Neutrophil (primary cell): Measurements from ENCODE around the gene MTREX.

Experiments
- H3K27ac ChIP-seq: fragments of 200-600 bp; sonication (generic); 2 replicates; pipeline ENCODE4 v1.5.1; 2016; ENCODE audit warnings: mild to moderate bottlenecking, moderate library complexity
- H3K27me3 ChIP-seq: fragments of 200-600 bp; sonication (generic); 2 replicates; pipeline ENCODE4 v1.6.0; 2016; ENCODE audit warnings: mild to moderate bottlenecking
- H3K36me3 ChIP-seq: fragments of 200-600 bp; sonication (generic); 2 replicates; pipeline ENCODE4 v1.5.1; 2017
- H3K4me1 ChIP-seq, 2 experiments: fragments of 200-600 bp in 1 of 2; sonication (generic) in 1 of 2; 1 replicate in 1 of 2; 2 replicates in 1 of 2; pipeline versions ENCODE4 v1.5.1 to v1.6.1; 2013 to 2016; ENCODE audit warnings: low read depth in 1 of 2, low read length in 1 of 2, mild to moderate bottlenecking in 1 of 2, moderate library complexity in 1 of 2; ENCODE audit not compliant: control insufficient read depth in 1 of 2, insufficient read depth in 1 of 2
- H3K4me3 ChIP-seq, 2 experiments: fragments of 200-600 bp in 1 of 2; sonication (generic) in 1 of 2; 1 replicate in 1 of 2; 2 replicates in 1 of 2; pipeline ENCODE4 v1.5.1; 2013 to 2016; ENCODE audit warnings: low read depth in 1 of 2, low read length in 1 of 2, mild to moderate bottlenecking in 1 of 2, moderate library complexity in 1 of 2
- H3K9me3 ChIP-seq: fragments of 200-600 bp; sonication (generic); 2 replicates; pipeline ENCODE4 v1.5.1; 2016
- TF ChIP-seq, protein P1 (sequence below): fragments of 200-600 bp; sonication (generic); IDR thresholded peaks from 2 replicates; pipeline ENCODE4 v1.5.1; 2016; ENCODE audit warnings: antibody characterized with exemption

Gene MTREX

DNA sequence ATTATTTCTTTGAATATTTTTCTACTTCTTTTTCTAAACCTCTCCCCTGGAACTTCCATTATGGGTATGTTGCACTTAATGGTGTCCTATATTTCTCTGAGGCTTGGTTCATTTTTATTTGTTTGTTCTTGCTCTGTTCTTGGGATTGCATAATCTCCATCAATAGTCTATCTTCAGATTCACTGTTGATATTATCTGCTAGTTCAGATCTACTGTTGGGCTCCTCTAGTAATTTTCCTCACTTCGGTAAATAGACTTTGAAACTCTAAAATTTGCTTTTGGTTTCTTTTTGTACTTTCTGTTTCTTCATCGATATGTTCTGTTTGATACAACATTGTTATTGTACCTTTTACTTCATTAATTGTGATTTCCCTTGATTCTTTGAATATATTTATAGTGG lies 76.3 kb downstream of the MTREX start:
- Histone ChIP-seq H3K27ac (no peak overlapping the region), H3K9me3 (peaks cover 6% of the 10 kb centered on the region), H3K36me3 (peaks cover 40% of the 10 kb centered on the region), H3K27me3 (no peaks in the 10 kb centered on the region), H3K4me1 (no peaks in the 10 kb centered on the region), H3K4me3 (no peak overlapping the region)
- TF ChIP-seq, protein P1, sequence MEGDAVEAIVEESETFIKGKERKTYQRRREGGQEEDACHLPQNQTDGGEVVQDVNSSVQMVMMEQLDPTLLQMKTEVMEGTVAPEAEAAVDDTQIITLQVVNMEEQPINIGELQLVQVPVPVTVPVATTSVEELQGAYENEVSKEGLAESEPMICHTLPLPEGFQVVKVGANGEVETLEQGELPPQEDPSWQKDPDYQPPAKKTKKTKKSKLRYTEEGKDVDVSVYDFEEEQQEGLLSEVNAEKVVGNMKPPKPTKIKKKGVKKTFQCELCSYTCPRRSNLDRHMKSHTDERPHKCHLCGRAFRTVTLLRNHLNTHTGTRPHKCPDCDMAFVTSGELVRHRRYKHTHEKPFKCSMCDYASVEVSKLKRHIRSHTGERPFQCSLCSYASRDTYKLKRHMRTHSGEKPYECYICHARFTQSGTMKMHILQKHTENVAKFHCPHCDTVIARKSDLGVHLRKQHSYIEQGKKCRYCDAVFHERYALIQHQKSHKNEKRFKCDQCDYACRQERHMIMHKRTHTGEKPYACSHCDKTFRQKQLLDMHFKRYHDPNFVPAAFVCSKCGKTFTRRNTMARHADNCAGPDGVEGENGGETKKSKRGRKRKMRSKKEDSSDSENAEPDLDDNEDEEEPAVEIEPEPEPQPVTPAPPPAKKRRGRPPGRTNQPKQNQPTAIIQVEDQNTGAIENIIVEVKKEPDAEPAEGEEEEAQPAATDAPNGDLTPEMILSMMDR, result no peak

DNA sequence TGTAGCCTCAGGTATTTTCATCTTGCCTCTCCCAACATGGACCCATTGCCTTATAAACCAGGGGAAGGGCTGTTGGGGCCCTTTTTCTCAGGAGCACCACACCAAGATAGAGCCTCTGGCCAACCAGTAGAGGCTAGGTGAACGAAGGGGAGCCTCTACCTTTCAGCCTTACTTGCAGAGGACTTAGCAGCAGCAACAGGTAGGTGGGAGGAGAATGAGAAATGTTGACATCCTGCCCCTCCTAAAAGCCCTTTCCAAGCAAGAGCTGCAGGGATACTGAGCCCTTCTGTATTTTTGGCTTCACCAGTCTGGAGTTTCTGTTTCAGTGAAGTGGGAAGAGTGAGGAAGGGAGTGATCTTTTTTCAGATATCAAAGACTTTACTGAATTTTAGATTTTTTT lies 77.4 kb downstream of the MTREX start:
- TF ChIP-seq, protein P1, result no peak

DNA sequence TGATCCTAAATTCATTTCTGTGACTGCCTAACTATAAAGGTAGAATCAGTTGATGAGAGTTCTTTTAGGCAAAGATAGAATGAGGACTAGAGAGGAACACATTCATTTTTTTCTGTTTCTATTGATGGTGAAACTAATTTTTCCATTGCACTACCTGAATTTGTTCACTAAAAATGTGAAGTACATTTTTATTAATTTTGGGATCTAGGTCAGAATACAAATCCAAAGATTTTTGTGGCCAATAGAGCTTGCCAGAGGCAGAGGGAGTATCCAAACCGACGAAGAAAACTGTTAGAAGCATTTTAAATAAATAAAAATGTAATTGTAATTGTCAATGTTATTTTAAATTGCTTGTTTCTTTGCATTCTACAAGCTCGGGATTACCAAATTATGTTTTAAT lies 78.1 kb downstream of the MTREX start:
- no peak overlapping the region for H3K4me3 ChIP-seq
- H3K36me3 ChIP-seq, result peaks cover 37% of the 10 kb centered on the region
- TF ChIP-seq, protein P1, result no peak
- no peak overlapping the region for H3K27ac ChIP-seq
- no peaks in the 10 kb centered on the region for H3K27me3 ChIP-seq
- no peaks in the 10 kb centered on the region for H3K4me1 ChIP-seq
- H3K9me3 ChIP-seq, result peaks cover 6% of the 10 kb centered on the region

More for the DNA sequence above, 77.4 kb downstream of the MTREX start:
- no peaks in the 10 kb centered on the region for H3K4me1 ChIP-seq
- H3K9me3 ChIP-seq, result peaks cover 6% of the 10 kb centered on the region
- H3K27ac ChIP-seq, result no peak overlapping the region
- H3K36me3 ChIP-seq, result peaks cover 35% of the 10 kb centered on the region
- H3K27me3 ChIP-seq, result no peaks in the 10 kb centered on the region
- H3K4me3 ChIP-seq, result no peak overlapping the region

DNA sequence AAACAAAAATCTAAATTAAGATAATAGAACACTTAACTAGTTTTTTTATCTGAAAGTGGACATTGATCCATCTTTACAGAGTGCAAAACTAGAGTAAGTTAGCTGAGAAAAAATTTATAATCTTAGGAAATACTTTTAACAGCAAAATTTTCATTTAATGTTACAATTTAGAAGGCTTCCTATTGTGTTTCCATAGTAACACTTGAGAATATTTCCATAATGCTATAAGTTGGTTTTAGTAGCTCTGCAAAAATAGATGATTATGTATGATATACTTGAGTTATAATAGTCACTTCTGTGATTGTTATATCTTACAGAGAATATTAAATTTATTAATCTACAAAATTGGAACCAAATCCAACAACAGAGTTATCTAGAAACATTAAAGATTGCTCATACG lies 78.6 kb downstream of the MTREX start:
- H3K9me3 ChIP-seq, result peaks cover 6% of the 10 kb centered on the region
- peaks cover 41% of the 10 kb centered on the region for H3K36me3 ChIP-seq
- H3K4me1 ChIP-seq, result no peaks in the 10 kb centered on the region
- H3K27me3 ChIP-seq, result no peaks in the 10 kb centered on the region
- H3K27ac ChIP-seq, result no peak overlapping the region
- no peak overlapping the region for H3K4me3 ChIP-seq
- TF ChIP-seq, protein P1, result no peak

DNA sequence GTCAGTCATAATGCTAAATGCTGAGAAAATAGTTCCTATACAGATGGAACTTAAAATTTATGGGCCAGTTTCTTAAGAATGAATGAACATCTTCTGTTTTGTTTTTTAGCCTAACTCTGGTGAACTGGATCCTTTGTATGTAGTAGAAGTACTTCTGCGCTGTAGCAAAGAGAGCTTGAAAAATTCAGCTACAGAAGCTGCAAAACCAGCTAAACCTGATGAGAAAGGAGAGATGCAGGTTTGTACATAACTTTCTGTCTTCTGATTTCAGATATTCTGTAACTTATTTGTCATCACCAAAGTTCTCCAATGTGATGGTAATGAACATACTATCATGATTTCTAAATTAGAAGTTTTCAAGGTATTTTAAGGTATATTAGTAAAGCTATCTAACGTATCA lies 80.1 kb downstream of the MTREX start:
- H3K36me3 ChIP-seq, result peaks cover 42% of the 10 kb centered on the region
- no peak overlapping the region for H3K27ac ChIP-seq
- H3K27me3 ChIP-seq, result no peaks in the 10 kb centered on the region
- no peaks in the 10 kb centered on the region for H3K4me1 ChIP-seq
- peaks cover 6% of the 10 kb centered on the region for H3K9me3 ChIP-seq
- no peak overlapping the region for H3K4me3 ChIP-seq
- TF ChIP-seq, protein P1, result no peak

DNA sequence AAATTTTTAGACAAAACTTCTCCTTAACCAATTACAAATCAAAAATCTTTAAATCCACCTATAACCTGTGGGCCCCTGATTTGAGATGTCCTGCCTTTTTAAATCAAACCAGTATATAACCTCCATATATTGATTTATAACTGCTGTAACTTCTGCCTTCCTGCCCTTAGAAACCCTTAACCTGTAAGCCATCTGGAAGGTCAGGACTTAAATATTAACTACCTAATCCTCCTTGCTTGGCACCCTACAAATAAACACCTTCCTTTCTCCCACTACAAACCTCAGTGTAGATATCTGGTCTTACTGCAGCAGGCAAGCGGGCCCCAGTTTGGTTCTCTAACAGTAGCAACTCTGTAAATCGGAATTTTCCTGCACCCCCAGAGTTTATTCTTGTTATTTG lies 83.9 kb downstream of the MTREX start:
- Histone ChIP-seq H3K4me3 (no peak overlapping the region), H3K27ac (no peak overlapping the region), H3K4me1 (no peaks in the 10 kb centered on the region), H3K27me3 (no peaks in the 10 kb centered on the region), H3K36me3 (peaks cover 41% of the 10 kb centered on the region), H3K9me3 (no peaks in the 10 kb centered on the region)
- TF ChIP-seq, protein P1, result no peak
